ENCODE measurements around the gene MTCH1.

GRCh38 chr6:37020812-37021211 lies 34.8 kb upstream of the MTCH1 start:
- TF ChIP-seq POLR2AphosphoS5 (IDR thresholded peaks at IDR 0.05) (no peak), POLR2A (IDR thresholded peaks at IDR 0.05) (no peak), EP300 (IDR thresholded peaks at IDR 0.05) (no peak), CTCF (IDR thresholded peaks at IDR 0.05) (no peak)
